Mesothelial cell of epicardium (in vitro differentiated cells): ENCODE data around the gene FNDC4. TPM values are rescaled to one million over a fixed set of nuclear protein-coding genes. Genes with fewer than 3 reads are reported as not detected.

Experiments
- DNase-seq, 2 experiments: peaks; one replicate each; pipeline ENCODE4 v3.0.0; 2021; ENCODE audit warnings: low spot score in 2 of 2; ENCODE audit not compliant: unreplicated experiment in 2 of 2
- H3K27ac Mint-ChIP-seq: 2 replicates; pipeline ENCODE4 v1.8.0; 2021; ENCODE audit warnings: mixed read lengths
- H3K27me3 Mint-ChIP-seq: 2 replicates; pipeline ENCODE4 v1.8.0; 2021; ENCODE audit warnings: low read depth, mixed read lengths
- H3K36me3 Mint-ChIP-seq: 2 replicates; pipeline ENCODE4 v1.8.0; 2021; ENCODE audit warnings: mixed read lengths
- H3K4me1 Mint-ChIP-seq: 2 replicates; pipeline ENCODE4 v1.8.0; 2021; ENCODE audit warnings: mixed read lengths
- H3K4me3 Mint-ChIP-seq: 2 replicates; pipeline ENCODE4 v1.8.0; 2021; ENCODE audit warnings: mild to moderate bottlenecking, moderate library complexity, mixed read lengths
- H3K9me3 Mint-ChIP-seq: 2 replicates; pipeline ENCODE4 v1.8.0; 2021; ENCODE audit warnings: mixed read lengths
- total RNA-seq: library from RNA; stranded (reverse); gene quantifications from 3 replicates; pipeline ENCODE4 v1.2.1, GENCODE V29; 2021
- TF ChIP-seq, protein P1 (sequence below): fragments of 200-600 bp; sonication (generic); IDR thresholded peaks from one replicate; pipeline ENCODE4 v1.5.0; 2021; ENCODE audit warnings: antibody characterized with exemption; ENCODE audit not compliant: unreplicated experiment

FNDC4 gene
- total RNA-seq, 1 donor from 2014 or later = 8.1 TPM

DNA sequence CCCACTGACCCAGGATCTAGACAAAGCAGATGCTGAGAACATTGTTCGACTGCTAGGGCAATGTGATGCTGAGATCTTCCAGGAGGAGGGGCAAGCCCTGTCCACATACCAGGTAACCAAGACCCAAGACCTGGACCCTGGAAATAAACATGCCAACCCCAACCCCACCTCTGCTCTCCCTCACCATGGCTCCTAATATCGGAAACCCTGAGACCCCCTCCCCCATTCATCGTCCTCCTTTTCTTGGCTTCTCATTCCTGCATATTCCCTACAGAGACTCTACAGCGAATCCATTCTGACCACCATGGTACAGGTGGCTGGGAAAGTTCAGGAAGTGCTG, 2.3 kb upstream of the FNDC4 start:
- H3K27me3 Mint-ChIP-seq = peaks cover 75% of the 10 kb centered on the region
- H3K9me3 Mint-ChIP-seq = no peaks in the 10 kb centered on the region
- TF ChIP-seq, protein P1, sequence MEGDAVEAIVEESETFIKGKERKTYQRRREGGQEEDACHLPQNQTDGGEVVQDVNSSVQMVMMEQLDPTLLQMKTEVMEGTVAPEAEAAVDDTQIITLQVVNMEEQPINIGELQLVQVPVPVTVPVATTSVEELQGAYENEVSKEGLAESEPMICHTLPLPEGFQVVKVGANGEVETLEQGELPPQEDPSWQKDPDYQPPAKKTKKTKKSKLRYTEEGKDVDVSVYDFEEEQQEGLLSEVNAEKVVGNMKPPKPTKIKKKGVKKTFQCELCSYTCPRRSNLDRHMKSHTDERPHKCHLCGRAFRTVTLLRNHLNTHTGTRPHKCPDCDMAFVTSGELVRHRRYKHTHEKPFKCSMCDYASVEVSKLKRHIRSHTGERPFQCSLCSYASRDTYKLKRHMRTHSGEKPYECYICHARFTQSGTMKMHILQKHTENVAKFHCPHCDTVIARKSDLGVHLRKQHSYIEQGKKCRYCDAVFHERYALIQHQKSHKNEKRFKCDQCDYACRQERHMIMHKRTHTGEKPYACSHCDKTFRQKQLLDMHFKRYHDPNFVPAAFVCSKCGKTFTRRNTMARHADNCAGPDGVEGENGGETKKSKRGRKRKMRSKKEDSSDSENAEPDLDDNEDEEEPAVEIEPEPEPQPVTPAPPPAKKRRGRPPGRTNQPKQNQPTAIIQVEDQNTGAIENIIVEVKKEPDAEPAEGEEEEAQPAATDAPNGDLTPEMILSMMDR = no peak
- peak overlapping the region; percentile 22 for H3K4me3 Mint-ChIP-seq
- H3K36me3 Mint-ChIP-seq = no peaks in the 10 kb centered on the region
- no peak for DNase-seq
- H3K4me1 Mint-ChIP-seq = peaks cover 13% of the 10 kb centered on the region
- H3K27ac Mint-ChIP-seq = no peak overlapping the region

DNA sequence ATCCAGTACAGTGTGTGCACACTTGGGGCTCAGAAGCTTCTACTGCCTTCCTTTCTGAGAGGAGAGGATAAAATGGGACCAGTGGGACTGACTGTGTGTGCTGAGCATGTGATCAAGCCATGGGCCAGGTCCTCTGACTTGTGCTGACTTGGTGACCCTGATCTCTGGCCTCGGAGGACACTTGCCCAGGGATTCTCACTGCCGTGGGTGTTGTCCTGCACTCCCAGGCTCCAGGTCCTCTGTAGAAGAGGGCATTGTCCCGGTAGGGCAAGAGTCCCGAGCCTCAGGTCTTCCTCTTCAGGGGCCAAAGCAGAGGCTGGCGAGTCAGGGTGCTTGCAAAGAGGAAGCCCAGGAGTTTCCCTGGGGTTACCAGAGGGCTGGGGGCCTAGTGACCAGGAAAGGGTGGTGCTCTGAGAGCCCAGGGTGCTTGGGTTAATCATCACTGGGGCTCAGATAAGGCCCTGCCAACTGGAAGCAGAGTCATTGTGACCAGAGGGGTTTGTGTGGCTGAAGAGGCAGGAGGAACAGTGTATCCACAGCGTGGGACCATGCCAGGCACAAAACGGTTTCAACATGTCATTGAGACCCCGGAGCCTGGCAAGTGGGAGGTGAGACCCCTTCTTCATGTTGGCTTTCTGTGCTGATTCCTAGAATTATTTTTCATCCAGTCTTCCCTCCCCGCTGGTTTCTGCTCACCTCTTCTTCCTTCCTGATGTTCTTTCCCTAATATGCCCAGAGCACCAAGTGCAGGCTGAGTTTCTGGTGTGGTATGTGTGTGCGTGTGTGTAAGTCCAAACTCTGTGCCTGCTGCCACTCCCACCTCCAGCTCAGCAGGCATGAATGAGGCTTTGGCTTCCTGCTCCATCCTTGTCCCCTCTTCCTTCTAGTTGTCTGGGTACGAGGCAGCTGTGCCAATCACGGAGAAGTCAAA, 1.6 kb upstream of the FNDC4 start, which contains the start of gene GCKR:
TSS of gene GCKR (plus strand) at position 483 of the 931 bp plus-strand sequence. CDS start at position 549, 66 bp downstream.
- H3K27me3 Mint-ChIP-seq = peaks cover 69% of the 10 kb centered on the region
- TF ChIP-seq, protein P1 = no peak
- H3K9me3 Mint-ChIP-seq = no peaks in the 10 kb centered on the region
- H3K4me3 Mint-ChIP-seq = peak within 1 kb of the TSS; percentile 91
- H3K36me3 Mint-ChIP-seq = no peaks in the 10 kb centered on the region
- H3K27ac Mint-ChIP-seq = no peak within 1 kb of the TSS
- DNase-seq = no peak
- H3K4me1 Mint-ChIP-seq = peaks cover 13% of the 10 kb centered on the region

DNA sequence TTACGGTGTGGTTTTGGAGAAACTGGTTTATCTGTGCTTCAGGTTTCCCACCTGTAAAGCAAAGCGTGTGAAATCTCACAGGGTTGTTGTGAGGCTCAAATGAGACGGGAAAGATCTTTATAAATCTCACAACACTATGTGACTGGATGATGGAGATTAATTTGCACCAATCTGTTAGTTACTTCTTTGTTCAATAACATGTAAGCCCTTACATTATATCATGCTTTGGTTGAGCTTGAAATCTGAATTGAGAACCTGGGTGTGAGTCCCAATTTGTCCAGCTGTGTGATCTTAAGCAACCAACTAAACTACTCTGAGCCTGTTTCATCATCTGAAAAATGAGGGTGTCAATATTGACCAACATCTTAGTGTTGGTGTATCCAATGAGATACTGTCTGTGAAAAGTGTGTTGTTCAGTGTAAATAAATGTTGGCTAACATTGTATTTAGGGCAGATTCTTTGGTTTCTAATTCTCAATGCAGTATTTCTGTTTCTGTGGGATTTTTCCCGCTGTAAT, 898 bp upstream of the FNDC4 start:
- no peaks in the 10 kb centered on the region for H3K9me3 Mint-ChIP-seq
- H3K36me3 Mint-ChIP-seq = no peaks in the 10 kb centered on the region
- peak overlapping the region; percentile 91 for H3K4me3 Mint-ChIP-seq
- no peak overlapping the region for H3K27ac Mint-ChIP-seq
- H3K27me3 Mint-ChIP-seq = peaks cover 62% of the 10 kb centered on the region
- DNase-seq = no peak
- peaks cover 13% of the 10 kb centered on the region for H3K4me1 Mint-ChIP-seq
- TF ChIP-seq, protein P1 = no peak

DNA sequence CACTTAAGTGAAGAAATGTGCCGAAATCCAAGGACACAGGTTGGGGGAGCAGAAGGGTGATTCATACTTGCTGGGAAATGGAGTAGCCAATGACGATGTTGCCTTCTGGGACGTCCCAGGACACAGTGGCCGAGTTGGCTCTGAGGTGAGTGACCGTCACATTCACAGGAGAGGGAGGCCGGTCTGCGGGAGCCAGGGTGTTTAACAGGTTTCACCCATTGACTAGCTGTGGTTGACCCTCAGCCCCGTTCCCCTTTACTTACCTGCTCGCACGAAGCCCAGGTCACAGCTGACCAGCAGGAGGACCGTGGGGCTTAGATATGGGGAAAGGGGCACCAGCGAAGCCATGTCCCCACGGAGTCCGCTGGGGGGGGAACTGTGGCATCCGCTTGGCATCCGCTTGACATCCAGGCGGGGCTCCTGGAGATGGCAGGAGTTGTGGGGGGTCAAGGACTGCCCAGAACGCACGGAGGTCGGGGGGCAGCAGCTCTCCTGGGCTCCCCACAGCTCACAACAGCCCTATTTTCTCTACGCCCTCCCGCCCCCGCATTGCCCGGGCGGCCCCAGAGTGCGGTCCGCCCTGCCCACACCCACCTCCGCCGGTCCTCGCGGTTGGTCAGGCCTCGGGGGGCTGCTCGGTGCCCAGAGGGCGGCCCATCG, 586 bp downstream of the FNDC4 start:
- Mint-ChIP-seq H3K27ac (no peak overlapping the region), H3K4me3 (peak overlapping the region; percentile 66), H3K36me3 (no peaks in the 10 kb centered on the region), H3K27me3 (peaks cover 55% of the 10 kb centered on the region), H3K9me3 (no peaks in the 10 kb centered on the region), H3K4me1 (peaks cover 21% of the 10 kb centered on the region)
- TF ChIP-seq, protein P1 = no peak
- no peak for DNase-seq

DNA sequence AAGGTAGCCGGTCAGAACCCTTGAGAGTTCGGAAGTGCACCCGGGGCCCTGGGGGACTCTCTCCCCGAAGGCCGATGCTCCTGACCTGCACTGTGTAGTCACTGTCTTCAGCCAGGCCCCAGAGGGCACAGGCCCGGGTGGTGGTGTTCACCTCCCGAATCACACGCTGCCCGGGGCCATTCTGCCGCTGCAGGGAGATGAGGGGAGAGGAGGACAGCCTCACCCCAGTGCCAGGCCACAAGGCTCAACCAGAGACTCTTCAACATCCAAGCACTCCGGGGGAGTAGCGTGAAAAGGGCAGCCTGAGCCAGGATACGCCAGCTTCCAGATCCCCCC, 1.1 kb downstream of the FNDC4 start:
- no peaks in the 10 kb centered on the region for H3K36me3 Mint-ChIP-seq
- no peak overlapping the region for H3K27ac Mint-ChIP-seq
- peak overlapping the region; percentile 66 for H3K4me3 Mint-ChIP-seq
- no peak for DNase-seq
- peaks cover 25% of the 10 kb centered on the region for H3K4me1 Mint-ChIP-seq
- no peaks in the 10 kb centered on the region for H3K9me3 Mint-ChIP-seq
- TF ChIP-seq, protein P1 = no peak
- peaks cover 50% of the 10 kb centered on the region for H3K27me3 Mint-ChIP-seq
